Measurements from ENCODE around the gene AKAP13.

AKAP13 gene

DNA sequence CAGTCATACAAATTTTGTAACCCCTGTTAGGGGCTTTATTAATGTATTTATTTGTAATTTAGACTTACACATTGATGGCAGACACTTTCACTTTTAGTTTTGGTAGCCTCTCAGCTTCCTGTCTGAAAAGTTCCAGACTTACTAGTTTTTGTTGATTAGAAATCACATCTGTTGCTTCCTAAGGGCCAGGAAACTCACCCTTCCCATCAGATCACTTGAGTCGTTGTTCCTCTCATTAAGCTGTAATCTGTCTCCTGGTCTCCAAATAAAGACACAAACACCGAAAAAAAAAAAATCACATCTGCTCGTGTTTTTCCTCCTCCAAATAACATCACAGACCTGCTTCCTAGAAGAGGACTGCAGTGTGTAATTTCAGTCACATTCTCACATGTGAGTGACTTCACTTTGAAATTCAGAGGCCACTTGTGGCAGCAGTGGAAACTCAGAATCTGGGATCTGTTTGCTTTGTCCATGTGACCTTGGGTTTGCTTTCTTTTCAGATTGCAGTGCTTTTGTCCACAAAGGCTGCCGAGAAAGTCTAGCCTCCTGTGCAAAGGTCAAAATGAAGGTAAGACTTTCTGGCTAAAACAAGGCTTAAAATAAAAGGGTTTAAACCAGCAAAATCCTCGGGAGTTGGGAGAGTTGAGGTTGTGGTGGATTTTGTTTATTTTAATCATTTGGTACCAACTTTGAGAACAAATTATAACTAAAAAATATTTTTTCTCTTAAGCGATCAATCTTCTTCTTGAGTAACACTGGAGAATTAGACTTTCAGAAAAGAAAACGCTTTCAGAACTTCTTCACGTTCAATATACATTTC lies 327.3 kb downstream of the AKAP13 start:
- intact Hi-C loops (cut with DNase I) = no loop called here
- no peak for DNase-seq

DNA sequence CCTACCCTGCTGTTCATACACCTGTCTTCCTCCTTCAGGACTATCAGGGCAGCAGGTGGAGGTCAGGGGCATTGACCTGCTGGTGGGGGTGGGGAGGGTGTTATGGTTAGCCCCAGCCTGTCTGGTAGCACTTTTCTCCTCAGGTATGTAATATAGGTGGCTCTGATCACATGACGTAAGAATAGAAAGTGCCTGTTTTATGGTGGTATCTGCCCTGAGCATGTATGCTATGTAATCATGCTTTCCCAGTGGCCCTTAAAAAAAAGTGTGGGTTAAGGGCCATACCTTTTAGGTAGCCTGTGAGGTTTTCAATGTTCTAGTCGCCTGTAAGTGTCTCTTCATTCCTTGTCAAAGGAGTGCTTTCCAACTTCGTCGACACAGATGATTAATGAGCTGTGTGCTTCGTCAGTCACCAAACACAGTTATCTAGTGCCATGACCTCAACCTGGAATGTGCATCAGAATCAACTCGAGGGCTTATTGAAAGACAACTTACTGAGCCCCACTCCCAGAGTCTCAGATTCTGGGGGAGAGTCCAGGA lies 328.1 kb downstream of the AKAP13 start:
- intact Hi-C loops (cut with DNase I) = no loop called here
- DNase-seq = no peak

DNA sequence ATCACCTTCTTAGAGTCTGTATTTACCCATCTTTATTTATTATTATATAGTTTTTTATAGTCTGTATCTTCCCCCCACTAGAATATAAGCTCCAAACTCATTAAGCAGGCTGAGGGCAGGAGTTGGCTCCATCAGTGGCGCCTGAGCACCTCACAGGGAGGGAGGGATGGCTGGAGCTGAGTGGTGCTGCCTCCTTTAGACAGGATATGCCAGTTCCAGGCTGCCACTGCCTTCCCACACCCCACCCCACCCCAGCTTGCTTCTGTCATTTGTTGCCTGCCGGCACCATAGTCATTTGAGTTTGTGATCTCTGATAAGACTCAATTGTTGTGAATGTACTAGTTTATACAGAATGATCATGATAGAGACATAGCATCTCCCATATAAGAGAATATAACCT lies 328.8 kb downstream of the AKAP13 start:
- no peak for DNase-seq
- intact Hi-C loops (cut with DNase I) = no loop called here

- intact Hi-C loops (cut with DNase I) = no loop called here
- no peak for DNase-seq
Measured at GRCh38 chr15:85710340-85710842, 330.0 kb downstream of the AKAP13 start.

DNA sequence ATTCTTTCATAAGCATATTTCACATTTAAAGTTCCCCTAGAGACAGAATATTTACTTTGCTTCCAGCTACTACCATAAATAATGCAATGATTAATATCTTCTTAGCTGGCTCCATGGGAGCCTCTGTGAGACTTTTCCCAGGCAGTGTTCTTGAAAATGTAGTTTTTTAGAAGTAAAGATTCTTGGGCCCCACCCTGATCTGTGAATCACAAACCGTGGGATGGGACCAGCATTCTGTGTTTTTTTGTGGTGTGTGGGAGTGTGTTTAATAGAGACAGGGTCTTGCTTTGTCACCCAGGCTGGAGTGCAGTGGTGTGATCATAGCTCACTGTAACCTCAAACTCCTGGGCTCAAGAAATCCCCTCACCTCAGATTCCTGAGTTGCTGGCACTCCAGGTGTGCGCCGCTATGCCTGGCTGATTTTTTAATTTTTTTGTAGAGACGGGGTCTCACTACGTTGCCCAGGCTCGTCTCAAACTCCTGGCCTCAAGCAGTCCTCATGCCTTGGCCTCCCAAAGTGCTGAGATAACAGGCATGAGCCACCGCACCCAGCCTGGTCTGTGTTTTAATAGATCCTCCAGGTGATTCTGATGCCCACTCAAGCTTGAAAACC lies 331.3 kb downstream of the AKAP13 start:
- intact Hi-C loops (cut with DNase I) = no loop called here
- no peak for DNase-seq

- intact Hi-C loops (cut with DNase I) = no loop called here
- no peak for DNase-seq
Measured at GRCh38 chr15:85716261-85716660, 335.9 kb downstream of the AKAP13 start.

DNA sequence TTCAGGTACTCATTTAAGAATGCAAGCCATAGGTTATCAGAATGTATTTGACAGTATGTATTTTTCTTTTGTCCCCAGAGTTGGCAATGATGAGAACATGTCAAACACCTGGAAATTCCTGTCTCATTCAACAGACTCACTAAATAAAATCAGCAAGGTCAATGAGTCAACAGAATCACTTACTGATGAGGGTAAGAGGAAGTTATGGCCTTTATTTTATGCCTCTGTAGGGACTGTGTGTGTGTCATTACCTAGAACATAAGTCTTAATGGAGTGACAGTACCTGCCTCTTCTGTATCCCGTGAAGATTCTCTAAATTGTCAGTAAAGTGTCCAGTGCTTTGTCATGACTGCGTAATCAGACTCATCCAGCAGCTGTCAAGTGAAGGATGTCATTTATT lies 336.8 kb downstream of the AKAP13 start:
- no peak for DNase-seq
- intact Hi-C loops (cut with DNase I) = no loop called here

DNA sequence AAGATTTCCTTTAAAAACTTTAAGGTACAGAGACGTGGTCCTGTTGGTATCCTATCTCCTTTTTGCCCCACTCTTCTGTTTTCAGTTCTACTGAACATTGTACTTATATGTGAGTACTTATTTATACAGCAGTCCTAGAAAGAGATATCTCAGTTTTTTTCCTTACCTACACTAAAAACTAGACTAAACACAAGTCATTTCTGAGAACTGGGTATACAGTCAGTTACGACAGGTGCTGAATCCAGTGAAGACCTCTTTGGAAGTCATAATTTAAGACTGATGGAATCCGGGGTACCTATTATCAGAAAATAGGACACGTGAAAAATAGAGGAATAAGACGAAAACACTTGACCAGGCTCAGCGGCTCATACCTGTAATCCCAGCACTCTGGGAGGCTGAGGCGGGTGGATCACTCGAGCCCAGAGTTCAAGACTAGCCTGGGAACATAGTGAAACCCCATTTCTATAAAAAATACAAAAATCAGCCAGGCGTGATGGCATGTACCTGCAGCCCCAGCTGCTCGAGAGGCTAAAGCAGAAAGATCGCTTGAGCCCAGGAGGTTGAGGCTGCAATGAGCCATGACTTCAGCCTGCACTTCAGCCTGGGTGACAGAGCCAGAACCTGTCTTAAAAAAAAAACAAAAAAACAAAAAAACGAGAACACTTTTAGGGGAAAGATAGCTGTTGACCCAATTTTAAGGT lies 338.0 kb downstream of the AKAP13 start:
- DNase-seq = no peak
- intact Hi-C loops (cut with DNase I) = no loop called here

DNA sequence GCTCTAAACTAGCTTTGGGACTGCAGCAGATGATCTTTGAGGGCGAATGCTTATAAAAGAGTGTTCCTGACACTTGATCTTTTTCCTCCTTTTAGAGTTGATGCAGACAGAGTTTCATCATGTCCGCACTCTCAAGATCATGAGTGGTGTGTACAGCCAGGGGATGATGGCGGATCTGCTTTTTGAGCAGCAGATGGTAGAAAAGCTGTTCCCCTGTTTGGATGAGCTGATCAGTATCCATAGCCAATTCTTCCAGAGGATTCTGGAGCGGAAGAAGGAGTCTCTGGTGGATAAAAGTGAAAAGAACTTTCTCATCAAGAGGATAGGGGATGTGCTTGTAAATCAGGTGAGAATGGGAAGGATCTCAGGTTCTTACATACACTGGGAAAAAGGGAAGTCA lies 338.6 kb downstream of the AKAP13 start:
- intact Hi-C loops (cut with DNase I) = no loop called here
- DNase-seq = no peak

DNA sequence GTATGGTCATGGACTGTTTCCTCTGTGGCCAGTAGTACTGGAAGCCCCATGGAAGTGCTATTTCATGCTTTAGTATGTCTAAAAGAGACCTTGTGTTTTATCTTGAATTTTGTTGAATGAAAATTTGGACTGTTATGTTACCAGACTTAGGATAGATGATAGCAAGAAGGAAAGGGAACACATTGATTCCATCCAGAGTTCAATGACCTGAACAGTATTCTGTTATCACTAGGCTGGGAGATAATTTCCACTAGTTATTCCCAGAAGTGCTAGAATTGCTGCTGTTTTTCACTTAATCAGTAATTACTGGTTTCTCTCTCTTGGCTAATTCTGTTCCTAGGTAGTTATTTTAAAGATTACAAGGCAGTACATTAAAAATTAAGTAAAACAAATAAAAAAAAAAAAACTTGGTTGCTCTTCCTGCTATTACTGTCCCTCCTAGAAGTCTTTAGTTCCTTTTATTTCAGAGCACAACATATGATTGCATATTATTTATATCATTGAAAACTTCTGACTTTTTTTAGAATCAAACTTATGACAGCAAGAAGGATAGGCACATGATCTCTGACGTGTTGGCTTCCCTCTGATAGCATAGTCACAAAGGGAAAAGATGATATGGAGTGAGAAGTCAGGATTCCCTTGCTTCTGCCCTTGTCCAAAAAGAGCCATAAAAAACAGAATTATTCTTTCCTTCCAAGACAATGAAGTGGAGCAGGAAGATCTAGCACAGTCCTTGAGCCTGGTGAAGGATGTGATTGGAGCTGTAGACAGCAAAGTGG lies 342.2 kb downstream of the AKAP13 start:
- intact Hi-C loops (cut with DNase I) = no loop called here
- no peak for DNase-seq

GRCh38 chr15:85723960-85724945 lies 343.9 kb downstream of the AKAP13 start:
- no peak for DNase-seq
- intact Hi-C loops (cut with DNase I) = no loop called here

- intact Hi-C loops (cut with DNase I) = no loop called here
- DNase-seq = no peak
Measured at GRCh38 chr15:85725019-85725418, 344.6 kb downstream of the AKAP13 start.

GRCh38 chr15:85725564-85725963 lies 345.2 kb downstream of the AKAP13 start:
- DNase-seq = no peak
- intact Hi-C loops (cut with DNase I) = no loop called here

- no peak for DNase-seq
- intact Hi-C loops (cut with DNase I) = no loop called here
Measured at GRCh38 chr15:85726454-85726853, 346.1 kb downstream of the AKAP13 start.

GRCh38 chr15:85727068-85727467 lies 346.7 kb downstream of the AKAP13 start:
- no peak for DNase-seq
- intact Hi-C loops (cut with DNase I) = no loop called here

GRCh38 chr15:85730001-85730820 lies 349.8 kb downstream of the AKAP13 start:
- no peak for DNase-seq
- intact Hi-C loops (cut with DNase I) = loop anchor here (1.0 kb wide), 2 partner anchors 101 to 110 kb away; no protein-coding TSS in a partner anchor

DNA sequence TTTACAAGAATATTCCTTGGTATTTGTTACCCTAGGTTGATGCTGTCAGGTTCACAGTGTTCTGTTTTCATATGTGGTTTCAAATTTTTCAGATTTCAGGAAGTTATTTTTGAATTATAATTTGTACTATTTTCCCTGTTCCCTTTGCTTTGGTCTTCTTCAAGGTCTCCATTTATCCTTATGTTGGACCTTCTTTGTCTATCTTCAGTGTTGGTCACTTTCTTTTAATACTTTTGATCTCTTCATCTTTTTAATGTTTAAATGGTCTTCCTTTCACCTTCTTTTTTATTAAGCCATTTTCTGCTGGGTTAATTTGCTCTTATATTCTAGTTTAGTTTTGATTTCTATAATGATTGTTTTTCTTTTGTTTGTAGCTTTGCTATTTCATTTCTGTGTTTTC lies 353.0 kb downstream of the AKAP13 start:
- intact Hi-C loops (cut with DNase I) = no loop called here
- no peak for DNase-seq

DNA sequence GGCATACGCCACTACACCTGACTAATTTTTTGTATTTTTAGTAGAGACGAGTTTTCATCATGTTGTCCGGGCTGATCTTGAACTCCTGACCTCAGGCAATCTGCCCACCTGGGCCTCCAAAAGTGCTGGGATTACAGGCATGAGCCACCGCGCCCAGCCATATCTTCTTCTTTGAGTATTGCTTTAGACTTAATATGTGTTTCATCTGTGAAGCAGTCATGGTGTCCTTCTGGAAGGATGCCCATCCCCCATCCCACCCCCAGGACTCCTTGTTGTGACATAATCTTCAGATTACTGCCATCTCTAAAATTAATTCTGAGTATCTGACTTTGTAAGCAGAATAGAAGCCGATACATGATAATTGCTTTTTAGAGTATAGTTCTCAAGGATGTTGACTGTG lies 356.7 kb downstream of the AKAP13 start:
- intact Hi-C loops (cut with DNase I) = no loop called here
- no peak for DNase-seq

All from posterior cingulate gyrus (tissue), 11 donors.